Fibroblast of the aortic adventitia (primary cell): ENCODE results near the gene ARHGAP42. TPM values are rescaled to one million over a fixed set of nuclear protein-coding genes. Genes with fewer than 3 reads are reported as not detected.

Experiments
- DNase-seq: peaks from one replicate; pipeline ENCODE4 v3.0.0-alpha.2; 2010; ENCODE audit warnings: low read depth
- H3K4me3 ChIP-seq: 2 replicates; pipeline ENCODE4 v1.5.1; 2011; ENCODE audit warnings: low read depth, mild to moderate bottlenecking, control low read depth, low read length, moderate library complexity
- total RNA-seq: library from RNA; depleted of rRNA; stranded (reverse); fragments of >200 nt; gene quantifications from 2 replicates; pipeline ENCODE4 v1.2.3, GENCODE V29; 2012; ENCODE audit warnings: low replicate concordance
- TF ChIP-seq, protein P1 (sequence below): IDR thresholded peaks from 2 replicates; pipeline ENCODE4 v1.5.1; 2011; ENCODE audit warnings: mild to moderate bottlenecking, low read length, control low read depth, inconsistent platforms; ENCODE audit not compliant: insufficient read depth

The ARHGAP42 gene
- total RNA-seq, 1 donor: 12.6 TPM

DNA sequence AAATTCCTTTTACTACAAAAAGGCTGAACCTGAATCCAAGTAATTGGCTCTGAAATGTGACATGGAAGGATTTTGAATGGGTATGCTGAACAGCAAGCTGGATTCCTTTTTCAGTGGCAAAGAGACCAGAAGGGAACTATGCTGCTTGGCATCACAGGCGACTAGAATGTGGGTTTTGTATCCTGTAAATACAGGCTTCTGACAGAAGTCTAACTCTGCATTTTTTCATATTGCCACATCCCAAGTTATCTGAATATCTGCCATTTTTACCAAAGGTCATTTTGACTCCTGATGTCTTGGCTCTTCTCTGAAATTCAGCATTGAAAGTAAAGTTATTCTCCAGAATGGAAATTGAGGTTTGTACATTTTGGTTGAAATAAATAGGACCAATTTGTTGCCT lies 145.7 kb downstream of the ARHGAP42 start:
- DNase-seq: no peak
- TF ChIP-seq, protein P1, sequence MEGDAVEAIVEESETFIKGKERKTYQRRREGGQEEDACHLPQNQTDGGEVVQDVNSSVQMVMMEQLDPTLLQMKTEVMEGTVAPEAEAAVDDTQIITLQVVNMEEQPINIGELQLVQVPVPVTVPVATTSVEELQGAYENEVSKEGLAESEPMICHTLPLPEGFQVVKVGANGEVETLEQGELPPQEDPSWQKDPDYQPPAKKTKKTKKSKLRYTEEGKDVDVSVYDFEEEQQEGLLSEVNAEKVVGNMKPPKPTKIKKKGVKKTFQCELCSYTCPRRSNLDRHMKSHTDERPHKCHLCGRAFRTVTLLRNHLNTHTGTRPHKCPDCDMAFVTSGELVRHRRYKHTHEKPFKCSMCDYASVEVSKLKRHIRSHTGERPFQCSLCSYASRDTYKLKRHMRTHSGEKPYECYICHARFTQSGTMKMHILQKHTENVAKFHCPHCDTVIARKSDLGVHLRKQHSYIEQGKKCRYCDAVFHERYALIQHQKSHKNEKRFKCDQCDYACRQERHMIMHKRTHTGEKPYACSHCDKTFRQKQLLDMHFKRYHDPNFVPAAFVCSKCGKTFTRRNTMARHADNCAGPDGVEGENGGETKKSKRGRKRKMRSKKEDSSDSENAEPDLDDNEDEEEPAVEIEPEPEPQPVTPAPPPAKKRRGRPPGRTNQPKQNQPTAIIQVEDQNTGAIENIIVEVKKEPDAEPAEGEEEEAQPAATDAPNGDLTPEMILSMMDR: no peak
- no peak overlapping the region for H3K4me3 ChIP-seq

DNA sequence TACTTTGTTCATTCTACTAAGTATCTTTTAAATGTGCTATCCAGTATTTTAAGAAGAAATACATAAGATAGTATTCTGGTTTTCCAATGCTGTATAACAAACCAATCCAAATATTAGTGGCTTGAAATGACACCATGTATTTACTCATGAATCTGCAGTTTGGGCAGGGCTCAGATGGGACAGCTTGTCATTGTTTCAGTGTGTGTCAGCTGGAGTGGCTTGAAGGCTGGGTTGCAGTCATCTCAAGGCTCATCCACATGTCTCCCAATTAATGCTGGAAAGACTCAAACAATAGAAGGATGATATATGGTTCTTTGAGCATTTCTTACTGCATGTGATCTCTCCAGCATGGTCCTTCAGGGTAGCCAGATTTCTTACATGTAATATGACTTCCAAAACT lies 146.2 kb downstream of the ARHGAP42 start:
- no peak for DNase-seq
- TF ChIP-seq, protein P1: no peak
- no peak overlapping the region for H3K4me3 ChIP-seq

DNA sequence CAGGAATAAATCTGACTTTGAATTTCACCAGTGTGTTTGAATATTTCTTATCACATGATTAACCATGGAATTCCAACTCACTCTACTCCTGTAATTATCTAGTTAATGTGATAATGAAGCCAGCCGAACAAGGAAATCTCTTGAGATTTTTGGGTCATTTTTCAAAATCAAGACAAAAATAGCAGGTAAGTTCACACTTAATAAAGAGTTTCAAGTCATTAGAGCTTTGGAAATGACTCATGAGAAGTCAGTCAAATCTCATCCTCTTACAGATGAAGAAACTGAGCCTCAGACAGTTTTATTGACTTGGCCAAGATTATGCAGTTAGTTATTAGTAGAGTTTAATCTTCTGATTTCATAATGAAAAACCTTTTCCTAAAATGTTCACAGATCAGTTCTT lies 148.8 kb downstream of the ARHGAP42 start:
- DNase-seq: no peak
- TF ChIP-seq, protein P1: no peak
- H3K4me3 ChIP-seq: no peak overlapping the region

DNA sequence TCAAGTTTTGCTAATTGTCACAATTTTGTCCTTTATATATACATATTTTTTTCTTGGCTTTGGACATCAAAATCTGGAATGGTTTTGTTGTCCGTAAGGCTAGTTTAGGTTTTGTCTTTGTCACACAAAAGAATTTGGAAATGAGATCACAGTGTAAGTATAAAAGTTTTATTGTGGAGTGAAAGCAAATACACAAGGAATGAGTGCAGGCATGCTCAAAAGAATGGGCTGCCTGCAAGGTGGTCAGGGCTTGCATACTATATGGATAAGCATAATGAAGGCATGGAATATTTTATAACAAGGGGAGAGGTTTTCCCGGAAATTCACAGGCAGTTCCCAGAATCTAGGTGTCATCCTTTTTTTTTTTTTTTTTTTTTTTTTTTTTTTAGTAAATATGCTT lies 150.2 kb downstream of the ARHGAP42 start:
- no peak for DNase-seq
- H3K4me3 ChIP-seq: no peak overlapping the region
- TF ChIP-seq, protein P1: no peak

DNA sequence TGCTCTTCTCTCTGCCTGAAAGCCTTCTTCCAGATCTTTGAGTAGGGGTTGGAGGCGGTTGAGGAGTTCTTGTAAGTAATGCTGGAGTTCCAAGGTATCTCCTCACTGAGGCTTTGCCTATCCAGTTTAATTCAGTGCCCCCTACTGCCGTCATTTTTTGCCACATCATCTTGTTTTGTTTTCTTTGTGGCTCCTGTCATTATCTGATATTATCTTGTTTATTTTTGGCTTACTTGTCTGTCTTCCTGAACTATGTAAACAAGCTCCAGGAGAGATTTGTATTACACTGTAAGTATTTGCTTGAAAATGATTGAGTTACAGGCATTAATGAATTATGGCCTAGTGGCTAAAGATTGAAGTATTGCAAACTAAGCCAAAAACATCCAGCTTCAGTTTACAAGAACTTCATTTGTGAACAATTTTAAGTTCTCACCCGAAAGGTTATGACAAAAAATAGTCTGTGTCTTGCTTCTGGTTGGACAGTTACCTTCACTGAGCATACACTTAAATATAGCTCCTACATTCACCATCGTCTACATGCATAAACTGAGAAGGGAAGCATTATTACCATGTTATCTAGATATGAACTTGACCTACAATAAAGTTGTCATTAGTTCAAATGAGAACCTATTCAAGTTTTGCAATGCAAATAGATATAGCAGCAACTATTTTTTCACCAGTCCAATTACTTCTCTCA lies 154.8 kb downstream of the ARHGAP42 start:
- H3K4me3 ChIP-seq: no peak overlapping the region
- TF ChIP-seq, protein P1: no peak
- no peak for DNase-seq

DNA sequence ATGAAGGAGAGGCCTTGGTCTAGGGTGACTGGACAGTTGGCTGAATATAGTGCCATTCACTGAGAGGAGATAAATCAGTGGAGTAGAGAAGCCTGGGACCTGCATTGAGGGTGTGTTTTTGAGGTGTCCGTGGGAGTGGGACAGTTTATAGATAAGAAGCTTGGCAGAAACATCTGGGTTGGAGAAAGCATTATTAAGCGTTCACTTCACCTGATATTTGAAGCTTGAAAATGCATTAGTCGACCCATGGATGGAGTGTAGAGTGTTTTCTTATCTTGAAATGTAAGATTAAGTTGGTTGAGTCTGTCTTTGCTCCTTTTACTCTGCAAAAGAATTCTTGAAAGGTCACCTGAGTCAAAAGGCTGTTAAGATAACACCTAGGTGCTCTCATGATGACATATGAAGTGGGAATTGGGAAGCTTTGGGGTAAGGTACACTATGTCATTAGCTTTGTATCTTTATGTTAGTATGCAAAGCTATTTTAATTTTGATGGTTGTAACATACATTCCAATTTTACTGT lies 160.7 kb downstream of the ARHGAP42 start:
- TF ChIP-seq, protein P1: no peak
- no peak overlapping the region for H3K4me3 ChIP-seq
- no peak for DNase-seq
